ENCODE data around the gene OR10AG1.

The OR10AG1 gene

GRCh38 chr11:55969845-55970244 lies at the start of gene OR10AG1:
Gene OR10AG1, minus strand, starts transcription at chr11:55969945. Its CDS starts 38 bp downstream, at chr11:55969907.
- Histone ChIP-seq H3K27ac (no peak within 1 kb of the TSS), H3K4me3 (ENCODE audit: low read depth, low read length) (no peak within 1 kb of the TSS), H3K9me3 (ENCODE audit: severe bottlenecking) (no peaks in the 10 kb centered on the region), H3K27me3 (ENCODE audit: insufficient read depth, low read depth, severe bottlenecking) (peaks cover 16% of the 10 kb centered on the region), H3K36me3 (no peaks in the 10 kb centered on the region)
- DNase-seq: no peak
- TF ChIP-seq CTCF (IDR thresholded peaks at IDR 0.05; ENCODE audit: low read depth, low read length): no peak

GRCh38 chr11:56013805-56014204 lies 44.1 kb upstream of the OR10AG1 start:
- TF ChIP-seq CTCF (IDR thresholded peaks at IDR 0.05; ENCODE audit: low read depth, low read length): no peak
- H3K4me3 ChIP-seq (ENCODE audit: low read depth, low read length): no peak overlapping the region
- H3K9me3 ChIP-seq (ENCODE audit: severe bottlenecking): no peaks in the 10 kb centered on the region
- no peak overlapping the region for H3K27ac ChIP-seq
- DNase-seq: no peak
- peaks cover 18% of the 10 kb centered on the region for H3K27me3 ChIP-seq (ENCODE audit: insufficient read depth, low read depth, severe bottlenecking)
- no peaks in the 10 kb centered on the region for H3K36me3 ChIP-seq

- no peak for DNase-seq
- H3K27ac ChIP-seq: no peak overlapping the region
- no peaks in the 10 kb centered on the region for H3K36me3 ChIP-seq
- TF ChIP-seq CTCF (IDR thresholded peaks at IDR 0.05; ENCODE audit: low read depth, low read length): no peak
- no peaks in the 10 kb centered on the region for H3K9me3 ChIP-seq (ENCODE audit: severe bottlenecking)
- peaks cover 1% of the 10 kb centered on the region for H3K27me3 ChIP-seq (ENCODE audit: insufficient read depth, low read depth, severe bottlenecking)
- no peak overlapping the region for H3K4me3 ChIP-seq (ENCODE audit: low read depth, low read length)
Measured at GRCh38 chr11:56010716-56011115, 41.0 kb upstream of the OR10AG1 start.

- Histone ChIP-seq H3K27me3 (ENCODE audit: insufficient read depth, low read depth, severe bottlenecking) (no peaks in the 10 kb centered on the region), H3K4me3 (ENCODE audit: low read depth, low read length) (no peak within 1 kb of the TSS), H3K36me3 (no peaks in the 10 kb centered on the region), H3K27ac (no peak within 1 kb of the TSS), H3K9me3 (ENCODE audit: severe bottlenecking) (no peaks in the 10 kb centered on the region)
- DNase-seq: no peak
- no peak for TF ChIP-seq CTCF (IDR thresholded peaks at IDR 0.05; ENCODE audit: low read depth, low read length)
Measured at GRCh38 chr11:55994525-55994924, 24.8 kb upstream of the OR10AG1 start, which contains the start of gene OR5F1. Gene OR5F1, minus strand, starts transcription at chr11:55994625. Its CDS starts 0 bp downstream, at chr11:55994625.

GRCh38 chr11:55970935-55971334 lies 1.2 kb upstream of the OR10AG1 start:
- Histone ChIP-seq H3K36me3 (no peaks in the 10 kb centered on the region), H3K4me3 (ENCODE audit: low read depth, low read length) (no peak overlapping the region)
- TF ChIP-seq CTCF (IDR thresholded peaks at IDR 0.05; ENCODE audit: low read depth, low read length): no peak

GRCh38 chr11:55967914-55968313 lies 1.8 kb downstream of the OR10AG1 start:
- no peak overlapping the region for H3K27ac ChIP-seq

More at GRCh38 chr11:55970935-55971334, 1.2 kb upstream of the OR10AG1 start:
- no peak overlapping the region for H3K27ac ChIP-seq
- H3K27me3 ChIP-seq (ENCODE audit: insufficient read depth, low read depth, severe bottlenecking): peaks cover 19% of the 10 kb centered on the region
- H3K9me3 ChIP-seq (ENCODE audit: severe bottlenecking): no peaks in the 10 kb centered on the region
- DNase-seq: no peak

More at GRCh38 chr11:55967914-55968313, 1.8 kb downstream of the OR10AG1 start:
- H3K27me3 ChIP-seq (ENCODE audit: insufficient read depth, low read depth, severe bottlenecking): peaks cover 18% of the 10 kb centered on the region
- H3K9me3 ChIP-seq (ENCODE audit: severe bottlenecking): no peaks in the 10 kb centered on the region
- no peaks in the 10 kb centered on the region for H3K36me3 ChIP-seq
- no peak for TF ChIP-seq CTCF (IDR thresholded peaks at IDR 0.05; ENCODE audit: low read depth, low read length)
- no peak for DNase-seq
- no peak overlapping the region for H3K4me3 ChIP-seq (ENCODE audit: low read depth, low read length)
